K562 (cell line): ENCODE measurements around the gene MOG. TPM values are rescaled to one million over a fixed set of nuclear protein-coding genes. Genes with fewer than 3 reads are reported as not detected.

Experiments
- BACH1 ChIP-seq: fragments of 200-800 bp; sonication (Bioruptor generic); IDR thresholded peaks from 2 replicates; pipeline ENCODE4 v1.6.1; 2016; ENCODE audit warnings: missing genetic modification characterization, missing compliant biosample characterization
- CBX3 ChIP-seq, 2 experiments: IDR thresholded peaks; 1 replicate in 1 of 2; 2 replicates in 1 of 2; pipeline ENCODE4 v1.6.1; 2012; ENCODE audit warnings: inconsistent platforms in 2 of 2, low read length in 2 of 2, borderline replicate concordance in 1 of 2, control low read depth in 1 of 2
- ETV5 ChIP-seq: sonication (generic); formaldehyde crosslinking; IDR thresholded peaks from 2 replicates; pipeline ENCODE4 v1.4.0; 2020; ENCODE audit warnings: low read depth, mild to moderate bottlenecking, missing genetic modification reagents
- FOXA3 ChIP-seq, 2 experiments: fragments of 450-650 bp in 1 of 2; sonication (generic) in 1 of 2; formaldehyde crosslinking; IDR thresholded peaks in 1 of 2; conservative IDR thresholded peaks in 1 of 2; 2 replicates each; pipeline versions ENCODE4 v1.4.0 to v1.8.0; 2020 to 2022; ENCODE audit warnings: mild to moderate bottlenecking in 2 of 2, missing genetic modification reagents in 1 of 2
- FOXP1 ChIP-seq: sonication (generic); formaldehyde crosslinking; IDR thresholded peaks from 2 replicates; pipeline ENCODE4 v1.8.0; 2022; ENCODE audit warnings: mild to moderate bottlenecking, missing genetic modification reagents
- GTF2E2 ChIP-seq: fragments of 200-800 bp; sonication (Bioruptor generic); IDR thresholded peaks from 2 replicates; pipeline ENCODE4 v1.6.1; 2016; ENCODE audit warnings: missing genetic modification characterization, missing compliant biosample characterization
- IFI16 ChIP-seq: fragments of 250-450 bp; sonication (Bioruptor Pico); IDR thresholded peaks from 2 replicates; pipeline ENCODE4 v2.1.2; 2022; ENCODE audit warnings: mild to moderate bottlenecking, inconsistent platforms
- KLF10 ChIP-seq: fragments of 250-450 bp; sonication (Bioruptor Pico); IDR thresholded peaks from 2 replicates; pipeline ENCODE4 v1.6.1; 2021; ENCODE audit warnings: matching md5 sums
- KLF16 ChIP-seq: IDR thresholded peaks from 2 replicates; pipeline ENCODE4 v1.6.1; 2016; ENCODE audit warnings: antibody characterized with exemption
- MEF2A ChIP-seq: IDR thresholded peaks from 2 replicates; pipeline ENCODE4 v1.6.1; 2011; ENCODE audit warnings: low read depth, mild to moderate bottlenecking, low read length, moderate library complexity; ENCODE audit not compliant: control insufficient read depth
- THRAP3 ChIP-seq: fragments of 450-650 bp; IDR thresholded peaks from 2 replicates; pipeline ENCODE4 v1.6.1; 2016; ENCODE audit warnings: mild to moderate bottlenecking, inconsistent platforms, borderline replicate concordance
- ZBED1 ChIP-seq: IDR thresholded peaks from 2 replicates; pipeline ENCODE4 v1.6.1; 2014
- ZNF507 ChIP-seq: conservative IDR thresholded peaks from 2 replicates; pipeline ENCODE4 v1.6.1; 2017; ENCODE audit warnings: missing genetic modification characterization, missing compliant biosample characterization
- ZNF740 ChIP-seq, 3 experiments: fragments of 200-800 bp in 1 of 3; sonication (Bioruptor generic) in 1 of 3; sonication (generic) in 1 of 3; formaldehyde crosslinking in 1 of 3; IDR thresholded peaks; 2 replicates each; pipeline versions ENCODE4 v1.6.1 to v1.8.0; 2016 to 2022; ENCODE audit warnings: mild to moderate bottlenecking in 2 of 3, missing compliant biosample characterization in 2 of 3, missing genetic modification characterization in 2 of 3, missing genetic modification reagents in 1 of 3
- polyA plus RNA-seq, 8 experiments: library from polyadenylated mRNA; depleted of rRNA in 4 of 8; stranded (reverse) in 5 of 8; unstranded in 3 of 8; fragments of >200 nt; fragmentation: Nextera tagmentation in 2 of 8; fragmentation: Illumina TruSeq in 1 of 8; extraction: Ambion mirVana in 2 of 8; extraction: Trizol in 1 of 8; gene quantifications; 2 replicates each; pipeline versions ENCODE4 v1.2.1 to v1.2.3, GENCODE V29; 2011 to 2014; ENCODE audit warnings: inconsistent platforms in 1 of 8, missing spikeins in 1 of 8
- total RNA-seq, 7 experiments: library from RNA; depleted of rRNA in 6 of 7; stranded (reverse); fragments of >200 nt in 6 of 7; fragmentation: Illumina TruSeq in 2 of 7; extraction: Trizol in 2 of 7; gene quantifications; 2 replicates each; pipeline versions ENCODE4 v1.2.1 to v1.2.3, GENCODE V29; 2011 to 2021; ENCODE audit warnings: low replicate concordance in 1 of 7
- TF ChIP-seq, protein P1 (sequence below): fragments of 200-800 bp; sonication (Bioruptor generic); IDR thresholded peaks from 2 replicates; pipeline ENCODE4 v1.6.1; 2016; ENCODE audit warnings: missing genetic modification characterization, missing compliant biosample characterization
- TF ChIP-seq, protein P2 (sequence below), 2 experiments: IDR thresholded peaks in 1 of 2; conservative IDR thresholded peaks in 1 of 2; 2 replicates each; pipeline ENCODE4 v1.6.1; 2016; ENCODE audit warnings: low read depth in 2 of 2, mild to moderate bottlenecking in 1 of 2, missing compliant biosample characterization in 1 of 2, missing genetic modification characterization in 1 of 2, moderate library complexity in 1 of 2

MOG gene
- total and polyA plus RNA-seq, 9 of the 15 experiments (the other 6 are each of a cell fraction or from before 2014, with no cell fraction given), result not detected

GRCh38 chr6:29631209-29631810, 25.6 kb upstream of the MOG start (continued):
- TF ChIP-seq, protein P1, sequence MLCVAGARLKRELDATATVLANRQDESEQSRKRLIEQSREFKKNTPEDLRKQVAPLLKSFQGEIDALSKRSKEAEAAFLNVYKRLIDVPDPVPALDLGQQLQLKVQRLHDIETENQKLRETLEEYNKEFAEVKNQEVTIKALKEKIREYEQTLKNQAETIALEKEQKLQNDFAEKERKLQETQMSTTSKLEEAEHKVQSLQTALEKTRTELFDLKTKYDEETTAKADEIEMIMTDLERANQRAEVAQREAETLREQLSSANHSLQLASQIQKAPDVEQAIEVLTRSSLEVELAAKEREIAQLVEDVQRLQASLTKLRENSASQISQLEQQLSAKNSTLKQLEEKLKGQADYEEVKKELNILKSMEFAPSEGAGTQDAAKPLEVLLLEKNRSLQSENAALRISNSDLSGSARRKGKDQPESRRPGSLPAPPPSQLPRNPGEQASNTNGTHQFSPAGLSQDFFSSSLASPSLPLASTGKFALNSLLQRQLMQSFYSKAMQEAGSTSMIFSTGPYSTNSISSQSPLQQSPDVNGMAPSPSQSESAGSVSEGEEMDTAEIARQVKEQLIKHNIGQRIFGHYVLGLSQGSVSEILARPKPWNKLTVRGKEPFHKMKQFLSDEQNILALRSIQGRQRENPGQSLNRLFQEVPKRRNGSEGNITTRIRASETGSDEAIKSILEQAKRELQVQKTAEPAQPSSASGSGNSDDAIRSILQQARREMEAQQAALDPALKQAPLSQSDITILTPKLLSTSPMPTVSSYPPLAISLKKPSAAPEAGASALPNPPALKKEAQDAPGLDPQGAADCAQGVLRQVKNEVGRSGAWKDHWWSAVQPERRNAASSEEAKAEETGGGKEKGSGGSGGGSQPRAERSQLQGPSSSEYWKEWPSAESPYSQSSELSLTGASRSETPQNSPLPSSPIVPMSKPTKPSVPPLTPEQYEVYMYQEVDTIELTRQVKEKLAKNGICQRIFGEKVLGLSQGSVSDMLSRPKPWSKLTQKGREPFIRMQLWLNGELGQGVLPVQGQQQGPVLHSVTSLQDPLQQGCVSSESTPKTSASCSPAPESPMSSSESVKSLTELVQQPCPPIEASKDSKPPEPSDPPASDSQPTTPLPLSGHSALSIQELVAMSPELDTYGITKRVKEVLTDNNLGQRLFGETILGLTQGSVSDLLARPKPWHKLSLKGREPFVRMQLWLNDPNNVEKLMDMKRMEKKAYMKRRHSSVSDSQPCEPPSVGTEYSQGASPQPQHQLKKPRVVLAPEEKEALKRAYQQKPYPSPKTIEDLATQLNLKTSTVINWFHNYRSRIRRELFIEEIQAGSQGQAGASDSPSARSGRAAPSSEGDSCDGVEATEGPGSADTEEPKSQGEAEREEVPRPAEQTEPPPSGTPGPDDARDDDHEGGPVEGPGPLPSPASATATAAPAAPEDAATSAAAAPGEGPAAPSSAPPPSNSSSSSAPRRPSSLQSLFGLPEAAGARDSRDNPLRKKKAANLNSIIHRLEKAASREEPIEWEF (CRISPR knock-in tag), result no peak
- TF ChIP-seq, protein P2, sequence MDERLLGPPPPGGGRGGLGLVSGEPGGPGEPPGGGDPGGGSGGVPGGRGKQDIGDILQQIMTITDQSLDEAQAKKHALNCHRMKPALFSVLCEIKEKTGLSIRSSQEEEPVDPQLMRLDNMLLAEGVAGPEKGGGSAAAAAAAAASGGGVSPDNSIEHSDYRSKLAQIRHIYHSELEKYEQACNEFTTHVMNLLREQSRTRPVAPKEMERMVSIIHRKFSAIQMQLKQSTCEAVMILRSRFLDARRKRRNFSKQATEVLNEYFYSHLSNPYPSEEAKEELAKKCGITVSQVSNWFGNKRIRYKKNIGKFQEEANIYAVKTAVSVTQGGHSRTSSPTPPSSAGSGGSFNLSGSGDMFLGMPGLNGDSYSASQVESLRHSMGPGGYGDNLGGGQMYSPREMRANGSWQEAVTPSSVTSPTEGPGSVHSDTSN (CRISPR knock-in tag; IDR thresholded peaks at IDR 0.05; ENCODE audit: low read depth), result no peak
- TF ChIP-seq, protein P2 (tag; conservative IDR thresholded peaks at IDR 0.05; ENCODE audit: low read depth), result no peak
- TF ChIP-seq GTF2E2 (tag) (no peak), ETV5 (CRISPR knock-in tag) (no peak; the same call in 1 of the 2 replicates), IFI16 (CRISPR knock-in tag) (no peak), THRAP3 (no peak), BACH1 (tag) (no peak), ZBED1 (no peak), KLF16 (no peak), MEF2A (no peak), KLF10 (CRISPR knock-in tag) (no peak), ZNF740 (CRISPR knock-in tag; IDR thresholded peaks at IDR 0.05) (no peak), ZNF740 (tag; IDR thresholded peaks at IDR 0.05) (no peak), FOXA3 (CRISPR knock-in tag; conservative IDR thresholded peaks at IDR 0.05 in 1 of 2, IDR thresholded peaks at IDR 0.05 in 1 of 2) (no peak), CBX3 (IDR thresholded peaks at IDR 0.05; ENCODE audit: borderline replicate concordance in 1 of 2, low read length in 2 of 2) (no peak), ZNF507 (tag) (no peak), FOXP1 (no peak)
